NT2/D1 (cell line): ENCODE data around the gene KRT75.

Experiments
- SUZ12 ChIP-seq: IDR thresholded peaks from 2 replicates; pipeline ENCODE4 v1.6.1; 2011; ENCODE audit not compliant: insufficient read length, insufficient read depth; ENCODE audit errors: extremely low read depth
- YY1 ChIP-seq: IDR thresholded peaks from 2 replicates; pipeline ENCODE4 v1.6.1; 2011; ENCODE audit not compliant: insufficient read length, insufficient read depth
- ZNF274 ChIP-seq: IDR thresholded peaks from 2 replicates; pipeline ENCODE4 v1.6.1; 2011; ENCODE audit warnings: mild to moderate bottlenecking, low read depth, low read length

GRCh38 chr12:52432559-52433207 is 1.5 kb downstream of the KRT75 start:
- no peak for TF ChIP-seq YY1
- no peak for TF ChIP-seq SUZ12
- no peak for TF ChIP-seq ZNF274
